Stimulated activated CD4-positive, alpha-beta T cell treated with anti-CD3 and anti-CD28 coated beads, Interleukin-12 subunit alpha, Interleukin-12 subunit beta, amount 100 ng/mL, for 48 hours (primary cell): Measurements from ENCODE around the gene FOSL2.
A peak's percentile ranks its signal among the peaks of the same experiment; 100 is the strongest.

Experiments
- DNase-seq, 3 donors: peaks; one replicate each; pipeline ENCODE4 v3.0.0-alpha.2; 2020; ENCODE audit warnings: low read depth in 2 of 3, low spot score in 1 of 3

The FOSL2 gene

GRCh38 chr2:28374331-28374730 lies 18.3 kb upstream of the FOSL2 start:
- DNase-seq = no peak

GRCh38 chr2:28375236-28375635 lies 17.4 kb upstream of the FOSL2 start:
- DNase-seq = no peak

GRCh38 chr2:28375742-28376631 lies 16.7 kb upstream of the FOSL2 start:
- no peak for DNase-seq

- DNase-seq = no peak
These were observed 15.4 kb upstream of the FOSL2 start for GRCh38 chr2:28377195-28377816.

- DNase-seq = no peak
These were observed 14.5 kb upstream of the FOSL2 start for GRCh38 chr2:28377984-28378678.

GRCh38 chr2:28378679-28379584 lies 13.7 kb upstream of the FOSL2 start:
- DNase-seq = no peak

GRCh38 chr2:28380219-28380618 lies 12.4 kb upstream of the FOSL2 start:
- no peak for DNase-seq

GRCh38 chr2:28381225-28382180 lies 11.2 kb upstream of the FOSL2 start:
- no peak for DNase-seq

- DNase-seq = no peak
These were observed 9.9 kb upstream of the FOSL2 start for GRCh38 chr2:28382755-28383154.

- DNase-seq = no peak
These were observed 5.3 kb upstream of the FOSL2 start for GRCh38 chr2:28387082-28387960.

GRCh38 chr2:28389399-28390240 lies 3.0 kb upstream of the FOSL2 start:
- DNase-seq = no peak

GRCh38 chr2:28390241-28390745 lies 2.4 kb upstream of the FOSL2 start:
- DNase-seq = peak; percentile 91 to 95 (median 93)

- DNase-seq = no peak
These were observed 1.7 kb upstream of the FOSL2 start for GRCh38 chr2:28390746-28391563.

- DNase-seq = peak; percentile 59 to 77 (median 73)
These were observed 928 bp upstream of the FOSL2 start for GRCh38 chr2:28391564-28392296.

- peak in 1 of 3 donors; percentile 48 for DNase-seq
These were observed 617 bp downstream of the FOSL2 start for GRCh38 chr2:28393114-28393836.
